Kidney epithelial cell (primary cell): ENCODE measurements around the gene RAET1G. TPM values are rescaled to one million over a fixed set of nuclear protein-coding genes. Genes with fewer than 3 reads are reported as not detected.
"Not testable (repeated sequence)": the region's sequence is repeated elsewhere in the genome, so short reads cannot be mapped to it uniquely, and the experiment has no call there.

ENCODE experiments used
- DNase-seq: peaks from one replicate; pipeline ENCODE4 v3.0.0-alpha.2; 2010; ENCODE audit warnings: low read depth
- H3K27me3 ChIP-seq: 2 replicates; pipeline ENCODE4 v1.6.0; 2011; ENCODE audit warnings: low read length; ENCODE audit not compliant: control insufficient read depth, insufficient read depth
- H3K36me3 ChIP-seq: 2 replicates; pipeline ENCODE4 v1.5.1; 2011; ENCODE audit warnings: low read length; ENCODE audit not compliant: control insufficient read depth, insufficient read depth
- H3K4me3 ChIP-seq: 2 replicates; pipeline ENCODE4 v1.5.1; 2011; ENCODE audit warnings: low read depth, mild to moderate bottlenecking, control low read depth, low read length
- CTCF ChIP-seq: IDR thresholded peaks from 2 replicates; pipeline ENCODE4 v1.5.1; 2011; ENCODE audit warnings: mild to moderate bottlenecking, moderate library complexity, low read length, control low read depth, inconsistent platforms; ENCODE audit not compliant: insufficient read depth, poor library complexity, severe bottlenecking
- total RNA-seq: library from RNA; depleted of rRNA; stranded (reverse); fragments of >200 nt; gene quantifications from 2 replicates; pipeline ENCODE4 v1.2.3, GENCODE V29; 2015

RAET1G gene
- total RNA-seq, 1 donor from 2014 or later: not detected

GRCh38 chr6:149925253-149925973, 2.5 kb upstream of the RAET1G start:
- DNase-seq: no peak
- no peaks in the 10 kb centered on the region for H3K36me3 ChIP-seq
- no peak for TF ChIP-seq CTCF
- H3K27me3 ChIP-seq: peaks cover 16% of the 10 kb centered on the region
- peak overlapping the region; percentile 35 for H3K4me3 ChIP-seq

- no peak for TF ChIP-seq CTCF
- Histone ChIP-seq H3K4me3 (no peak overlapping the region), H3K36me3 (no peaks in the 10 kb centered on the region), H3K27me3 (peaks cover 16% of the 10 kb centered on the region)
- no peak for DNase-seq
Observed at GRCh38 chr6:149924933-149925252, 2.0 kb upstream of the RAET1G start.

GRCh38 chr6:149924206-149924932, 1.4 kb upstream of the RAET1G start:
- peaks cover 12% of the 10 kb centered on the region for H3K27me3 ChIP-seq
- TF ChIP-seq CTCF: no peak
- no peaks in the 10 kb centered on the region for H3K36me3 ChIP-seq
- no peak overlapping the region for H3K4me3 ChIP-seq
- DNase-seq: no peak

- no peak for TF ChIP-seq CTCF
- H3K27me3 ChIP-seq: peaks cover 6% of the 10 kb centered on the region
- H3K36me3 ChIP-seq: no peaks in the 10 kb centered on the region
- peak overlapping the region; percentile 49 for H3K4me3 ChIP-seq
- DNase-seq: no peak
Observed at GRCh38 chr6:149923327-149923986, 536 bp upstream of the RAET1G start.

GRCh38 chr6:149922091-149922490, 830 bp downstream of the RAET1G start:
- H3K4me3 ChIP-seq: not testable (repeated sequence)

GRCh38 chr6:149921361-149921760, 1.6 kb downstream of the RAET1G start:
- no peak overlapping the region for H3K4me3 ChIP-seq
- TF ChIP-seq CTCF: no peak
- peaks cover 8% of the 10 kb centered on the region for H3K27me3 ChIP-seq
- no peaks in the 10 kb centered on the region for H3K36me3 ChIP-seq
- no peak for DNase-seq

More at GRCh38 chr6:149922091-149922490, 830 bp downstream of the RAET1G start:
- not testable (repeated sequence) for H3K27me3 ChIP-seq, H3K36me3 ChIP-seq, DNase-seq
